ENCODE results near the gene KCNK7.

Gene KCNK7

DNA sequence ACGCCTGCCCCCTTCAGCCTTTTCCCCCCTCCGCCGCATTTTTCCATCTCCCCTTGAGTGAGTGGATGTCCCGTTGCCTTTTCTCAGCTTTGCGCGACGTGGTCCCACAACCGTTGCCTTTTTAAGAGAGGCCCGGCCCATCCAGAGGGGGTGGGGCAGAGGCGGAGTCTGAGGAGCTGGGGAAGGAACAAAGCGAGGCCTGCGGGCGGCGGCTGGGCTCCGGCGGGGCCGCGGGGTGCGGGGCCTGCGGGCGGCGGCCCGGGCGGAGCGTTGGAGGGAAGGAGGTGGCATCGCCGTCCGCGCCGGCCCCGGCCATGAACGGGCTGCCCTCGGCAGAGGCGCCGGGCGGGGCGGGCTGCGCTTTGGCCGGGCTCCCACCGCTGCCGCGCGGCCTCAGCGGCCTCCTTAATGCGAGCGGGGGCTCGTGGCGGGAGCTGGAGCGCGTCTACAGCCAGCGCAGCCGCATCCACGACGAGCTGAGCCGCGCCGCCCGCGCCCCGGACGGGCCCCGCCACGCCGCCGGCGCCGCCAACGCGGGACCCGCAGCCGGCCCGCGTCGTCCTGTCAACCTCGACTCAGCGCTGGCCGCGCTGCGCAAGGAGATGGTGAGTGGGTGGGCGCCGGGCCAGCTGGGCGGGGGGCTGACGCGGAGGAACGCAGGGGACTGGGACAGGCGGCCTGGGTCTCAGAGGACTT, 23.1 kb downstream of the KCNK7 start, which contains the start of gene FAM89B:
FAM89B (plus strand) TSS at position 183 of the 696 bp plus-strand sequence; CDS start at position 315, 132 bp downstream.
- TF ChIP-seq GATA2 (IDR thresholded peaks at IDR 0.05; ENCODE audit: low read depth, low read length) (no peak), GATA3 (IDR thresholded peaks at IDR 0.05; ENCODE audit: low read depth, low read length) (no peak)

DNA sequence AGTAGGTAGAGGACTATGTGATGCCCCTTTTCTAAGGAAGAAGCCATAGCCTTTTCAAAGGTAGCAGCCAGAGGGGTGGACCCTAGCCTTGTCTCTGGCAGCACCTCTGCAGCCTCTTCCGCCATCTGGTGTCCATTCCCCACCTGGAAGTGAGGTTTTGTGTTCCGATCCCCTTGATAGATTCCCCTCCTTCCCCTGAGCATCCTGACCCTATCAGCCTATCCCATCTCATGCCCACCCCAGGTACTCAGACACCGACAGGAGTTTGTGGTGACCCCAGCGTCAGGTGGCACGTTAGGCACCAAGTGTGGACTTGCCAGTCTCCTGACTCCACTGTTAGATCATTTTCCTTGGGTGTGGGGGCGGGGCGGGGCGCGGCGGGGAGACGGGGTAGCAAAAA, 23.7 kb downstream of the KCNK7 start:
- TF ChIP-seq GATA2 (IDR thresholded peaks at IDR 0.05; ENCODE audit: low read depth, low read length) (0 out of 2 replicates have a peak, but pooled peaks have one; percentile 22), GATA3 (IDR thresholded peaks at IDR 0.05; ENCODE audit: low read depth, low read length) (no peak)

DNA sequence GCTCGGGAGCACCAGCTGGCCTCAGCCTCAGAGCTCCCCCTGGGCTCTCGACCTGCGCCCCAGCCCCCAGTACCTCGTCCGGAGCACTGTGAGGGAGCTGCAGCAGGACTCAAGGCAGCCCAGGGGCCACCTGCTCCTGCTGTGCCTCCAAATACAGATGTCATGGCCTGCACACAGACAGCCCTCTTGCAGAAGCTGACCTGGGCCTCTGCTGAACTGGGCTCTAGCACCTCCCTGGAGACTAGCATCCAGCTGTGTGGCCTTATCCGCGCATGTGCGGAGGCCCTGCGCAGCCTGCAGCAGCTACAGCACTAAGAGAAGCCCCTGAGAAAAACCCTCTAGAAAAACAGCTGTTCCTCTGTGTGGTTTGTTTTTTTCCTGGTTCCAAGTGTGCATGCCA, 24.2 kb downstream of the KCNK7 start:
- TF ChIP-seq GATA2 (IDR thresholded peaks at IDR 0.05; ENCODE audit: low read depth, low read length) (no peak), GATA3 (IDR thresholded peaks at IDR 0.05; ENCODE audit: low read depth, low read length) (no peak)

- no peak for TF ChIP-seq GATA2 (IDR thresholded peaks at IDR 0.05; ENCODE audit: low read depth, low read length)
- no peak for TF ChIP-seq GATA3 (IDR thresholded peaks at IDR 0.05; ENCODE audit: low read depth, low read length)
Observed at GRCh38 chr11:65569973-65570918, 25.4 kb downstream of the KCNK7 start, which contains the start of gene ZNRD2. Gene ZNRD2 (plus strand): TSS chr11:65570477. CDS start chr11:65570492, 15 bp downstream.

DNA sequence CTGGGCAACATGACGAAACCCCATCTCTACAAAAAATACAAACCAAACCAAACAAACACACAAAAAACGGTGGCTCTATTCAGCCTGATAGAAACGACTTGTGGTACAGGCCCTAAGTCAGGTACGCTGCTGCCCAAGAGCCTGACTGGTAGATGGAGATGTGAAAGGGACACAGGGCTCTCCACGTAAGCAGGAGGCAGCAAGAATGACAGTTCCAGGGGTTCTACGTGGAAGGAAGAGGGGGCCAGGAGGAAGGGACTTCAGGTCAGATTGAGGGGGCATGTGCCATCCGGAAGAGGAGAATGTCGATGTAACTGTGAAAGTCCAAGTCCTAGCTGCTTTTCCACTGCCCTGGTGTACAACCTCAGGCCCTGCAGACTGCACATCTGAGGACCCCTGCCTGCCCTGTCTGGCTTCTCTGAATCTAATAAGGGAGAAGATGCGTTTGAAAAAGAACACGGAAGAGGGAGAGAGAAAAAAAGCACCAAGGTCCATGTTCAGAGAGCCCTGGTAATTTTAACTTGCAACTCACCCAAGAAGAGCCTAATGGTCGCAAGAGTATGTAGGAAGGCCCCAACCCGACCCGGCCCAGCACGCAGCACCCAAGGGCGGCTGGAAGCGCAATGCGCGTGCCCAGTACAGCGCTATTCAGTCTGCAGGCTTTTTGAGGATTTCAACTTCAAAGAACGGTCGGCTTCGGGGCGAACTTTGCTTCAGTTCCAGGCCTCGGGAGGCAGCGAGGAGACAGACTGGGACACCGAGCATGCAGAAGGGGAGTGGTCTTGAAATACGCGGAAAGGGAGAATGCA, 26.2 kb downstream of the KCNK7 start:
- no peak for TF ChIP-seq GATA2 (IDR thresholded peaks at IDR 0.05; ENCODE audit: low read depth, low read length)
- no peak for TF ChIP-seq GATA3 (IDR thresholded peaks at IDR 0.05; ENCODE audit: low read depth, low read length)

DNA sequence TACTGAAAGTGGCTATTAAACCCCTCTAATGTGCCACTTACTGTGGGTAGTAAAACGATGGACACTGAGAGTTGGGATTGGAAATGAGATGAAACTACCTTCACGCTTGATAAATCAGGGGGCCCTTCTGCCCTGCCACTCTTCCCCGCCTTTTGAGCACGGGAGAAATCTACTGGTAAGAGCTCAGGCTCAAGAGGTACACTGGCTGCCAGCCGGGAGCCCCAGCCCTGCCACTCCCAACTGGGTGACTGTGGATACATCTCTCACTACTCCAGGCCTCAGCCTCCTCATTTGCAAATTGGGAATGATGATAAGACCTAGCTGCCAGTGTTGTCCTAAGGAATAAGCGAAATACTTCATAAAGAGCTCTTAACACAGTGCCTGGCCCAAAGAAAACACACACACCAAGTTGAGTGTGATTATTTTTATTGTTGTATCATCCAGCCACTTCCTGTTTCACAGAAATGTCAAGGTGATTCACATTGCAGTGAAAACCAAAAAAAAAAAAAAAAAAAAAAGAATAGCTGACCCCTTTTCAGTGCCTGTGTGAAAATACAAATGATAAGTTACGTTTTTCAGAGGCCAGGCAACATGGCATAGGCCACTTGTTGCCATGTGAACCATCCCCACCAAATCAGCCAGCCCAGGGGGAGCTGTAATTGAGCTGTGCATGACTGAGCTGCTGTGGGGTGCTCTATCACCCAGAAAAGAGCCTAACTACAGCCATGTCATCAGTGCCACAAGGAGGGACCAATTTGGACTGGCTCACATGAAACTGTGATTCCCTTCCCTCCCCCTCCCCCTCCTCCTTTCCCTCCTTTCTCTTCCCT, 29.8 kb downstream of the KCNK7 start:
- TF ChIP-seq GATA2 (IDR thresholded peaks at IDR 0.05; ENCODE audit: low read depth, low read length) (no peak), GATA3 (IDR thresholded peaks at IDR 0.05; ENCODE audit: low read depth, low read length) (no peak)

- no peak for TF ChIP-seq GATA3 (IDR thresholded peaks at IDR 0.05; ENCODE audit: low read depth, low read length)
- no peak for TF ChIP-seq GATA2 (IDR thresholded peaks at IDR 0.05; ENCODE audit: low read depth, low read length)
Observed at GRCh38 chr11:65563601-65564000, 32.0 kb downstream of the KCNK7 start.

DNA sequence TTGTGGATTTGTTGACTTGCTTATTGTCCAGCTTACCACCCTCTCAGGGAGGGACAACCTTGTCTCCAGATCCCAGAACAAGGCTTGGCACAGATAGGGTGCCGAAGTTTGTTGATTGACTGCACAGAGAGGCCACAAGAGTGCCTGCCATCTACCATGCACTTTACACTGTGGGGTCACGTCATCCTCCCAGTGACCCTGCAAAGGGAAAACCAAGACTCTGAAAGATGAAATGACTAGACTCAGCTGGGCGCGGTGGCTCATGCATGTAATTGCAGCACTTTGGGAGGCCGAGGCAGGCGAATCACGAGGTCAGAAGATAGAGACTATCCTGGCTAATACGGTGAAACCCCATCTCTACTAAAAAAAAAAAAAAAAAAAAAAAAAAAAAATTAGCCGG, 32.8 kb downstream of the KCNK7 start:
- no peak for TF ChIP-seq GATA3 (IDR thresholded peaks at IDR 0.05; ENCODE audit: low read depth, low read length)
- TF ChIP-seq GATA2 (IDR thresholded peaks at IDR 0.05; ENCODE audit: low read depth, low read length): no peak

GRCh38 chr11:65562020-65562419, 33.6 kb downstream of the KCNK7 start:
- no peak for TF ChIP-seq GATA2 (IDR thresholded peaks at IDR 0.05; ENCODE audit: low read depth, low read length)
- TF ChIP-seq GATA3 (IDR thresholded peaks at IDR 0.05; ENCODE audit: low read depth, low read length): no peak

DNA sequence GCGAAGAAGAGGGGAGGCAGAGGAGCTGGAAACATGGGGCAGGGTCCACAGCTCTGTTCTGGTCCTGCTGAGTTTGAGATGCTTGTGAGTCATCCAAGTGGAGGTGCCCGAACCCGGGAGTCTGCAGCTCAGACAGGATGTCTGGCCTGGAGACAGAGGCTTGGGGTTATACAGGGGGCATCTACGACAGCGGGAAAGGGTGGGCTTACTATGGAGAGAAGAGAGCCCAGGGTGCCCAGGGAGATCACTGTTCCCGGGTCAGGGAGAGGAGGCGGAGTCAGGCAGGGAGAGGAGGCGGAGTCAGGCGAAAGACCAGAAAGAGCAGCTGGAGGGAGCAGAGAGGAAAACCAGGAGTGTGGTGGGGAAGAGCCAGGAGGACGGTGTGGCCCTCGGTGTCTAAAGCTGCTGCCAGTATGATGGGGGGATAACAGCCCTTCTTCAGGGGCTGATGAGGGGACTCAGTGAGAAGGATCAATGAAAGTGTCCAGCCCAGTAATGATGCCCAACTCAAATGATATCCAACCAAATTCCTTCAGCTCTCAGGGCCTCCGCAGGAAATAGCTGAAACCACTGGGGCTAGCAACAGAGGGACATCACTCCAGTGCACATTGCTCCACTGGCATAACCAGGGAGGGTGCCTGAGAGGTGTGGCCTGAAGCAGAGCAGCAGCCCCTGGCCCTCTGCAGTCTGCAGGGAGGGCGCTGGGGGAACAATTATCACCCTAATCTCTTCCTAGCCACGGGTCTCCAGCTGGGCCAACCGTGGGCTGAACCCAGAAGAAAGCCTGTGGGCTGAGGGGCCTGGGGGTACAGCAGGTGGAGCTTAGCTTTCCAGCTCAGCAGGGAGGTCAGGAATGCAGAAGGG, 34.8 kb downstream of the KCNK7 start:
- TF ChIP-seq GATA3 (IDR thresholded peaks at IDR 0.05; ENCODE audit: low read depth, low read length): no peak
- TF ChIP-seq GATA2 (IDR thresholded peaks at IDR 0.05; ENCODE audit: low read depth, low read length): peak; percentile 85

DNA sequence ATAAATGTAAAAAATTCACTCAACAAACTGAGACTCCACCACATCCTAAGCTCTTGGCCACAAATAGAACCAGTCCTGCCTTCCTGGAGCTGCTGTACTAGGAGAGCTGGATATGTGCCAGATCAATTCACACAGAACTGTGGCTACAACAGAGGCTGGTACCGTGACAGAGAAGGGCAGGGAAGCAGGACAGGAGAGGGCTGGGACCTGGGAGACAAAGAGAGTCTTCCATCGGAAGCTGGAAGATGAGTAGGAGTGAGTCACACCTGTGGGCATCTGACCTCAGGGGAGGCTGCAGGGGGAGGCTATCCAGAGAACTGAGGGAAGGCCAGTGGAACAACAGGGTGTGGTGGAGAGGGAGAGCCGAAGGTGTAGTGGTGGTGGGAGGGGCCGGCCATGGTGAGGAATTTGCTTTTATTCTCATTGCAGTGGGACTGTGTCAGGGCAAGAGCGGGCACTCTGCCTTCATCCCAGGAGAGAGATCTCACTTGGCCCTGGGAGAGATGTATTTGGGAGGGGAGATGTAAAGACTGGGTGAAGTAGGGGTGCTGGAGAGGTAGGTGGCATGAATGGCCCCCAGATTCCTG, 35.6 kb downstream of the KCNK7 start:
- TF ChIP-seq GATA2 (IDR thresholded peaks at IDR 0.05; ENCODE audit: low read depth, low read length) (no peak), GATA3 (IDR thresholded peaks at IDR 0.05; ENCODE audit: low read depth, low read length) (no peak)

DNA sequence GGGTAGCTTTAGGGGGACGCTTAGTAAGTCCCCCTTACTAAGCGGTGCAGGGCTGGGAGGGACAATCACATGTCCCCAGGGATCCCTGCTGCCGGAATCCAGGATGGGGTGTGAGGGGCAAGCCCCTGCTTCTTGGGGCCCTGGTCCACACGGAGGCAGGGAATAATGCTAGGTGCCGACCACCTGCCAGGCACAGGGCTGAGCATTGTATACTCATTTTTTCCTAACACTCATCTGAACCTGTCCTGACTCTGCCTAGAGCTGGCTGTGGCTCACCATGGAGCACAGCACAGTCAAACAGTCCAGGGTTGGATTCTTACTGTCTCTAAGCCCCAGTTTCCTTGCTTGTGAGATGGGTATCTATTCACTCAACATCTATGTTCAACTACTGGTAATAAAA, 36.1 kb downstream of the KCNK7 start:
- no peak for TF ChIP-seq GATA2 (IDR thresholded peaks at IDR 0.05; ENCODE audit: low read depth, low read length)
- TF ChIP-seq GATA3 (IDR thresholded peaks at IDR 0.05; ENCODE audit: low read depth, low read length): no peak
